Measurements from ENCODE around the gene LTBP2.
"Not testable (repeated sequence)": the region's sequence is repeated elsewhere in the genome, so short reads cannot be mapped to it uniquely, and the experiment has no call there.

LTBP2 gene

DNA sequence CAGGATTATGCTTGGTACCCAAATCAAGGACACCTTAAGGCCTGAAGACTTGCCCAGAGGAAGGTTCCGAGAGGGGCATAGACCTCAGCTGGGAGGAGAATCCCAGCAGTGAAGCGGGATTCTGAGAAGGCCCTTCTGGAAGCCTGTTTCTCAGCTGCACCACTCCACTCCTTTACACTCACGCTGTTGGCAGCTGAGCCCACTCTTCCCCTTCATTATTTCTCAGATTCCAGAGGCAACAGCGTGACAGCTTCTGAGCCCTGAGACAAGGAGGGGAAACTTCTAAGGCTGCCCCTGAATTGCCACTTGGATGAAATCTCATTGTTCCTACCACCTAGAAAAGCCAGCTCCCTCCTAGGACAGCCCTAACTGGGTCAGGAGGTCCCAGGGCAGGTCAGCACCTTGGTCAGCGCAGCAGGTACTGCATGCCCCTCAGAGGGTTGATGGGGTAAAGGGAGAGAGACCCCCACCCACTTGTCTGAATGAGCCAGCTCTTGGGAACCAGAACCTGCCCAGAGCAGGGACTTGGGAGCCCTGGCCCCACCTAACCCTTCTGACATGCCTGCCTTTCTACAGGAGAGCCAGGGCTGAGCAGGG lies 64.6 kb downstream of the LTBP2 start:
- DNase-seq, result no peak

DNA sequence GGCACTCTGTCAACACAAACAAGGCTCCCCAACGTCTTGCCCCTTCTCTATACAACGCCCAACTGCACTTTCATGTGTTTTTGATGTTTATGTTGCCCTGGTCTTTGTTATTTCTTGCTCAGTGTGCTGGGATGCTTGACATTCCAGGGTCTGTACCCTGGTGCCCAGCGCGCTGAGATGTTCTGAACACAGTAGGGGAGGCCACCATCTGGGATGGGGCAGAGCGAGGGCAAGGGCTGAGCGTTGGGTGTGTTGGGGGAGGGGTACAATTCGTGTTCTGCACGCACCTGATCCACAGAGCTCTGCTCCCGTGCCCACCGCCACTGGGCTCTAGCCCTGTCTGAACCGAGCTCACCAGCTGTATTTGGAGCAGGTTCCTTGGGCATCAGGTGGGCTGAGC lies 65.6 kb downstream of the LTBP2 start:
- DNase-seq, result no peak

DNA sequence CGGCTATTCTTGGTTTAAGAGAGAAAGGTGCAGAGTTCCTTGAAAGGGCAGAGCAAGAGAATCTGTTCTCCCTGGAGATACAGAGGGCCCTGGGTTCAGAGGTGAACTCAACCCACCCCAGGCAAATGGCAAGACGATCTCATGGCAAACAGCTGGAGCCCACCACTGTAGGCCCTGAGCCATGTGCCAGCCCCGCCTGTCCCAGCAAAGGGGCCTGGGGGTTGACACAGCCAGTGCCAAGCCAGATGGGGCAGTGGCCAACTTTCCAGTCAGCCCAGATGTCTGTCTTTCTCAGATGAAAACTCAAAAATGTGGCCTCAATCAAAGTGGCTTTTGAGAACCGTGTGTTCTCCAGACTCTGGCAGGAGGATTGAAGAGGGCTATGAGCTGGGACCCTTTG lies 66.7 kb downstream of the LTBP2 start:
- no peak for DNase-seq

DNA sequence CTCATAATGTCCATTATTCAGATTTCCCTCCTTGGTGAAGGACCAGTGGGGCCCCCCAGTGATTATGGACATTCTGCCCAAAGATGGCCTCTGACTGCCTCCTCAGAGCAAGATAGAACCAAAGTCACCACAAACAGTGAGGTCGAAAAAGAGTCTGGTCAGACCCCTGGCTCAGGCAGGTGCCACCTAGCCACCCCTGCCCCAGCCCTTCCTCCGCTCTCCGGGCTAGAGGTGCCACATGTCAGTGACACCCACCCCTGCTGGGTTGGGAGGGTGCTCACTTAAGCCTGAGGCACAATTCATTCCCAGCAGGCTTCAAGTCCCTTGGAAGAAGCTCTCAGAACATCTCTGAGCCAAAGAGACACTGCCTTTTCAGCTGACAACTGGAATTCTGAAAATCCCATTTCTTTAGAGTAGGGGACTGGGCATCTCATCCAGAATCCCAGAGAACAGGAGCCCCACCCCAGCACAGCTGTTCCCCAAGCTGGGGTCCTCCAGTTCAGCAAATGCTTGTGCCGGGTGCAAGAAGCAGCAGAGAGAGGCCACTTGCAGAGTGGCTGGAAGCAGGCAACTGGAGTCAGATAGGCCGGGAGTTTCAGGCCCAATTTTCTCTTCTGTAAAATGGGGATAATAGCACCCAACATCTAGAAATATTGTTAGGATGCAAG lies 68.1 kb downstream of the LTBP2 start:
- DNase-seq, result no peak

DNA sequence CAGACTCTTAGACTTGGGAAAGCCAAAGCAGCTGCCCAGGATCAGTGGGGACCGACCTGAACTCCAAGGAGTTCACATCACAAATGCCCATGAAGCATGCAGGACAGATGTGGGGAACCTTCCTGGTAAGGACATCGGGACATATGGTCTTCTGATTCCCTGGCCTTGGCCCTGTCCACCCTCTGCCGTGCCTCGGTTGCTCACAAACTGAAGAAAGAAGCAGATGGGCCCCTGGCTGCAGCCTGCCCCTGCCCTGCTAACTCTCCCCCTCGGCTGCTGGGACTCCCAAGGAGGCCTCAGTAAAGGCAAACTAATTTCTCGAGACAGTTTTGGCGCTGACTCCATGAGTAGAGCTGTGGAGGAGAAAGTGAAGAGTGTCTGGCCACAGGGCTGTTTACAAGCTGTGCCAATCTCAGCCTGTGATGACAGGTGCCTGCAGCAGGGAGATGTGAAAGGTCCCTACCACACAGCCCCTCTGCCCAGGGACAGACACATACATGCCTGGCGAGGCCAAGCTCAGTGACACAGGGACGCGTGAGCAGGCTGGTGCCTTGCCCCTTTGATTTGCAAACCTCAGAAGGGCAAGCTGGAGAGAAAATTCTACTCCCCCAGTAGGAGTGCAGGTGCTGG lies 69.9 kb downstream of the LTBP2 start:
- no peak for DNase-seq

GRCh38 chr14:74541225-74541624 lies 70.8 kb downstream of the LTBP2 start:
- no peak for DNase-seq

DNA sequence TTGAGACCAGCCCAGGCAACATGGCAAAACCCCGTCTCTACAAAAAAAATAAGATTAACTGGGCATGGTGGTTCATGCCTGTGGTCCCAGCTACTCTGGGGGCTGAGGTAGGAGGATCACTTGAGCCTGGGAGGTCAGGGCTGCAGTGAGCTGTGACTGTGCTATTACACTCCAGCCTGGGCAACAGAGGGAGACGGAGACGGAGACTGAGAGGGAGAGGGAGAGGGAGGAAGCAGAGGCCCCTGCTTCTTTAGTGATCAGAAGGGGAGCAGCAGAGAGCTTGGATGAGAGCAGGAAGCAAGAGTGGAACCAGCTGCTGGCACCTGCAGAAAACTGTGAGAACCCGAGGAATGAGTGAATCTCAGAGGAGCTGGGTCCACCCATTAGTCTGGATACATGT lies 72.5 kb downstream of the LTBP2 start:
- no peak for DNase-seq

DNA sequence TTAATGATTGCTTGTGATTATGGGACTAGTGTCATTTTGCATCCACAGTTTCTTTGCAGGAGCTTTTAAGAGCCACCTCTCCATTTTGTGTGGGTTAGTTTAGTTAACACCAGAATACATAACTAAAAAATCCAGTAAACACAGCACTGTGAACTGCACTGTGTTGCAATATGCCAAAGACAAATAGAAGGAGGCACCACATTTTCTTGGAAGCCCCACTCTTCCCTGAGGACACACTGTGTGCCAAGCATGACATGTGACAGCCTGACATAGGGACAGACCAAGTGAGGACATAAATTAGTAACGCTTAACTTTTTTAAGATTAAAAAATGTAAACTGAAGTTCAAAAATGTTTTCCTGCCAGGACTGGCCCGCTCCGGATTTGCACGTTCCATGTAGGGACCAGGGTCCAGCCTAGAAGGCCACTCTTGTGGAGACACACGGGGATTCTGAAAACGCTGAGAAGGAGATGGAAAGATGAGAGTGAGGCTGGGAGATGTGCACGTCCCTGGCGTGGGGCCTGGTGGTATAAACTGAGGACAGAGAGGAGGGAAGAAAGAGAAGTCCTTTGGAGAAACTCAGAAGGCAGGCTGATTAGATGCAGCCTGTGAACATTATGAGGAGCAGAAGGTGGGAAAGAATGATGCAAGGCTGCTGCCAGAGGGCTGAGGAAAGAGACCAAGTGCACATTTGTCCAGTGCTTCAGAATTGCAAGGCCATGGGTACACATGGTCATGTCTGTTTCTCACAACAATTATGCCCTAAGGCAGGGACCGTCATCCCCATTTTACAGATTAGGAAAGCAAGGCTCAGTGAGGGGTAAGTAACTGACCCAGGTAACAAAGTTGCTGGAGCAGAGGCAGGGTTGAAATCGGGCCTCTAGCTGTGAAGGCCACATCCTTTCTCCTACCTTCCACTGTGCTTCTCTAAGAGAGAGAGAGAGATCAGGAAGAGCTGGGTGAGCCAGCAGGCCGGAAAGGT lies 73.3 kb downstream of the LTBP2 start:
- DNase-seq, result no peak

GRCh38 chr14:74536336-74536735 lies 75.7 kb downstream of the LTBP2 start:
- not testable (repeated sequence) for DNase-seq

- no peak for DNase-seq
These were observed 76.2 kb downstream of the LTBP2 start for GRCh38 chr14:74535756-74536325.

DNA sequence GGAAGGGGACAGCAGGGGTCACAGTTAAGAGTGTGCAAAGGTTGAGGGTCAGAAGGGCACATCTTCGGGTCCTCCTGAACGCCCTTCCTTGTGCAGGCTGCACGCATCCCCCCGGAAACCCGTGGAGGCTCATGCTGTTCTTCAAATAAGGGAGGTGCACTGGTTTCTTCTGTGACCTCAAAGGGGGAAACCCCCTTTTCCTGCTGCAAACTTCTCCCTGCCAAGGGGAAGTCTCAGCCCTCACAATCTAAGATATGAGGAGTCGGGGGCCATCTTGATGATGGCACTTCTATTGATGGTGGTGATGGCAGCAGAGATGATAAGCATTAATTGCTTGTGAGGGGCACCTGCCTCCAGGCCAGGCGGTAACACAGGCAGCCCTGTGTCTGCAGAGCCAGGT lies 78.5 kb downstream of the LTBP2 start:
- DNase-seq, result no peak

DNA sequence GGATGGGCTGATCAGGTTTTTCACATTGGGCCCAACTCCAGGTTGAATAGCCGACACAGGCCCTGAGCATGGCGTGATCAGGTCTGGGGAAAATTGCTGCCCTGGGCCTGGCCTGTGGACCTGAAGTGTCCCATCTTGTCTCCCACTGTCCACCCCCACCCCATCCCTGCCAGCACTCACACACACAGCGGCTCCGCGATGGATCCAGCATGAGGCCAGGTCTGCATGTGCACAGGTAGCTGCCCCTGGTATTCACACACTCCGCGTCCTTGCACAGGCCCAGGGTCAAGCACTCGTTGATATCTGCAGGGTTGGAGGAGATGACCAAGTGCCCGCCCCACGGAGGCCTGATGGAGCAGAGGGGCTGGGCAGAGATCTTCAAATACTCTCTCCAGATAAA lies 79.8 kb downstream of the LTBP2 start:
- no peak for DNase-seq

DNA sequence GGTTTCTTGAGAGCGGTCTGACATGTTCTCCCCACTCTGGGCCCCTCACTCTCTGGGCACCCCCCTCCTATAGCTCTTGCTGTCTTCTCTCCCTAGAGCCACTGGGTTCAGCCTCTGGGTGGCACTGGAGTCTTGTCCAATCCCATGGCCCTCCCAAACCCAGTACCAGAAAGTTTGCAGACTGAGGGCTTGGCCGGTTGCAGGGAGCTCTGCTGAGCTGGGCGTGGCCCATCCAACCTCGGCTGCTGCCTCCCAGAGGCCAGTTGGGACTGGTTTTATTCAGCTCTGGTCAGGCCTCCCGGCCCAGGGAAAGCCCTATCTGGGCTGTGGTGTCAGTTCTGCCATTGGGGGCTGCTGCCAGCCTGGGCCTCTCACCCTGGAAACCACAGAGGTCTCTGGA lies 80.6 kb downstream of the LTBP2 start:
- no peak for DNase-seq

- DNase-seq, result no peak
These were observed 81.0 kb downstream of the LTBP2 start for GRCh38 chr14:74531006-74531405.

DNA sequence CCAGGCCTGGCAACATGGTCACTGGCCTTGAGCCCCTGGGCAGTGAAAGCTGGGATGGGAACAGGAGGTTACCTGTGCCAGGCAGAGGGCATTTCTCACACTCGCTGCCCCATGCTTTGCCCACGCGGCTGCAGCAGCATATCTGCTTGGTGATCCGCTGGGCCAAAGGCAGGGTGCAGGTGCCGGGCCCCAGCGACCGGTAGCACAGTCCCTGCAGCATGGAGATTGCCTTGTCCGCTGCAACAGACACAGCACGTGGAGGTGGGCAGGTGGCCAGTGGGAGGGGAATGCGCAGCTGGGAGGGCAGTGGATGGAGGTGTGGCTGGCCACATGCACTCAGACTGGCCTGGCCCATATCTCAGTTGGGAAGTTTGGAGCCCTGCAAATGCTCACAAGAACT lies 83.2 kb downstream of the LTBP2 start:
- no peak for DNase-seq

- DNase-seq, result no peak
These were observed 83.6 kb downstream of the LTBP2 start for GRCh38 chr14:74528406-74528805.

DNA sequence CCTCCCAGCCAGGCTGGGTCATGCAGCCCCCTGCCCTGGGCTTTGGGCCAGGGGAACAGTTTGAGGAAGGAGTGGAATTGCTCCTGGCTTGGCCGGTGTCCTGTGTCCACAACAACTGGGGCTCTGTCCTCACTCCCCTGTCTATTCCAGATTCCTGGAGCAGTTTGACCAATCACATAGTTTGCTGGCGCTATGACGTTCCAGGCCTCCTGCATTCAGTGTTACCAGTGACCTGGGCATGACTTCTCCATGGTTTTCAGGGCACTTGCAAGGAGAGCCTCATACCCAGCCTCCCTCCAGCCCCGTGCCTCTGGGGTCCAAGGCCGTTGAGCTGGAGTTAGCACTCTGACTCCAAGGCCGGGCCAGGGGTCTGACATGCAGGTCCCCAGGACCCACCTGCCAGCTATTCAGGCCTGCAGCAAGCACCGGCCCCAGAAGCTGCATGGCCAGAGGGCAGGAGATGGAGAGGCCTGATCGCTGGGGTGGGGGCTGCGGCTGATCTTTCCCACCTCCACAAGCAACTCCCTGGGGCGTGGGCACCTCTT lies 84.2 kb downstream of the LTBP2 start:
- no peak for DNase-seq

GRCh38 chr14:74526854-74527585 lies 85.0 kb downstream of the LTBP2 start:
- DNase-seq, result no peak

- no peak for DNase-seq
These were observed 86.6 kb downstream of the LTBP2 start for GRCh38 chr14:74525361-74525851.

- DNase-seq, result no peak
These were observed 87.3 kb downstream of the LTBP2 start for GRCh38 chr14:74524812-74525135.

DNA sequence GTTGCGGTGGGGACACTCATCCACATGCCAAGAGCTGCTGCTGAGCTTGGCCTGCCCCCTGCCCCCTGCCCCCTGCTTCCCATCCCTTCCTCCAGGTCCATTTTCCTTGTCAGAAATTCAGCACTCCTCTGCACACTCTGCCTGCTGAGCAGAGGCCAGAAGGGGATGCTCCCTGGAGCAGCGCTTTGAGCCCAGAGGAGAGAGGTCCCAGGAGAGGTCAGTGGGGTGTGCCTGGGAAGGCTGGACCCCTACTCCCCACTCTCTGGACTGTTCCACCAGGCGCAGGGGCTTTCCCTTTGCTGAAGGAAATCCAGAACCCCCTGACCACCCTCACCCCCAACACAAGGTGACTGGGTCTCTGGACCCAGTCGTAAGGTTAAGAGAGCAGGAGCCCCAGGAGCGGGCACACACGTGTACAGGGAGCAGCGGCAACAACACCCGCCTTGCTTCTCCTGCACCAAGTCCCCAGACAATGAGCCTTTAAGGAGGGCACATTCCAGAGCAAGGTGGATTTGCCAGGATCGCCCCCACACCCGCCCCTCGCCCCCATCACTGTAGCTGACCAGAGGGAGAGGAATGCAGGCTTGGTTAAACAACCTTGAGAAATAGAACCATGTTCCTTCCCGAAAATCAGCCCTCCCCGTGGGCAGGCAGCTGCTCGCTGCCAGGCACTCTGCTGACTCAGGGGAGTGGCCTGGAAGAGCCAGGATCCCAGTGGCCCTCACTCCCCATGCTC lies 87.8 kb downstream of the LTBP2 start:
- no peak for DNase-seq

All from NCI-H1105 treated with DMSO at 0.1 percent for 48 hours (cell line).